RWPE2 (cell line): Measurements from ENCODE around the gene IDUA.

Experiments used
- ATAC-seq: fragments of 200-7000 bp; cut with Tn5 transposase; 3 replicates; pipeline ENCODE4 v1.9.1; 2021; ENCODE audit warnings: low read depth
- DNase-seq: peaks from one replicate; pipeline ENCODE4 v3.0.0-alpha.2; 2020; ENCODE audit warnings: low spot score
- H3K27ac ChIP-seq: fragments of 450-650 bp; 2 replicates; pipeline ENCODE4 v1.5.1; 2017; ENCODE audit warnings: mild to moderate bottlenecking; ENCODE audit not compliant: poor library complexity, severe bottlenecking
- H3K27me3 ChIP-seq: fragments of 250-450 bp; sonication (Bioruptor Pico); 2 replicates; pipeline ENCODE4 v1.5.1; 2021; ENCODE audit warnings: mild to moderate bottlenecking, moderate library complexity; ENCODE audit not compliant: insufficient read depth, poor library complexity, severe bottlenecking
- H3K36me3 ChIP-seq: fragments of 250-450 bp; sonication (Bioruptor Pico); 2 replicates; pipeline ENCODE4 v1.5.1; 2020; ENCODE audit warnings: low read depth, mild to moderate bottlenecking, moderate library complexity
- H3K4me1 ChIP-seq: fragments of 250-450 bp; sonication (Bioruptor Pico); 2 replicates; pipeline ENCODE4 v1.5.1; 2021; ENCODE audit warnings: mild to moderate bottlenecking, moderate library complexity; ENCODE audit not compliant: insufficient read depth, poor library complexity, severe bottlenecking
- H3K4me3 ChIP-seq: fragments of 250-450 bp; sonication (Bioruptor Pico); 2 replicates; pipeline ENCODE4 v1.5.1; 2021; ENCODE audit warnings: mild to moderate bottlenecking, moderate library complexity; ENCODE audit not compliant: severe bottlenecking
- H3K9me3 ChIP-seq: fragments of 250-450 bp; sonication (Bioruptor Pico); 2 replicates; pipeline ENCODE4 v1.5.1; 2021; ENCODE audit warnings: mild to moderate bottlenecking, moderate library complexity; ENCODE audit not compliant: severe bottlenecking
- CTCF ChIP-seq: fragments of 450-650 bp; IDR thresholded peaks from one replicate; pipeline ENCODE4 v1.5.1; 2017; ENCODE audit warnings: mild to moderate bottlenecking, moderate library complexity; ENCODE audit not compliant: poor library complexity, severe bottlenecking

Gene IDUA

GRCh38 chr4:947491-947971, 39.3 kb upstream of the IDUA start:
- no peak overlapping the region for H3K4me3 ChIP-seq
- no peaks in the 10 kb centered on the region for H3K9me3 ChIP-seq
- H3K4me1 ChIP-seq, result no peaks in the 10 kb centered on the region
- no peak overlapping the region for H3K27ac ChIP-seq
- TF ChIP-seq CTCF, result no peak
- ATAC-seq (no peak), DNase-seq (no peak)
- no peaks in the 10 kb centered on the region for H3K27me3 ChIP-seq
- no peaks in the 10 kb centered on the region for H3K36me3 ChIP-seq

- DNase-seq (no peak), ATAC-seq (no peak)
- H3K9me3 ChIP-seq, result no peaks in the 10 kb centered on the region
- TF ChIP-seq CTCF, result no peak
- H3K4me3 ChIP-seq, result no peak overlapping the region
- H3K27ac ChIP-seq, result no peak overlapping the region
- no peaks in the 10 kb centered on the region for H3K27me3 ChIP-seq
- no peaks in the 10 kb centered on the region for H3K36me3 ChIP-seq
- H3K4me1 ChIP-seq, result no peaks in the 10 kb centered on the region
Observed at GRCh38 chr4:948101-948935, 38.5 kb upstream of the IDUA start.

GRCh38 chr4:948936-949300, 37.9 kb upstream of the IDUA start:
- no peak for TF ChIP-seq CTCF
- H3K27me3 ChIP-seq, result no peaks in the 10 kb centered on the region
- no peak for ATAC-seq

GRCh38 chr4:949656-950055, 37.2 kb upstream of the IDUA start:
- DNase-seq, result no peak
- H3K27me3 ChIP-seq, result no peaks in the 10 kb centered on the region
- no peak for ATAC-seq
- no peak overlapping the region for H3K4me3 ChIP-seq
- H3K9me3 ChIP-seq, result no peaks in the 10 kb centered on the region
- H3K4me1 ChIP-seq, result no peaks in the 10 kb centered on the region
- no peak overlapping the region for H3K27ac ChIP-seq
- TF ChIP-seq CTCF, result no peak
- H3K36me3 ChIP-seq, result no peaks in the 10 kb centered on the region

More at GRCh38 chr4:948936-949300, 37.9 kb upstream of the IDUA start:
- DNase-seq, result no peak
- Histone ChIP-seq H3K4me3 (no peak overlapping the region), H3K36me3 (no peaks in the 10 kb centered on the region), H3K9me3 (no peaks in the 10 kb centered on the region), H3K27ac (no peak overlapping the region), H3K4me1 (no peaks in the 10 kb centered on the region)
